Measurements from ENCODE around the gene FOCAD.

DNA sequence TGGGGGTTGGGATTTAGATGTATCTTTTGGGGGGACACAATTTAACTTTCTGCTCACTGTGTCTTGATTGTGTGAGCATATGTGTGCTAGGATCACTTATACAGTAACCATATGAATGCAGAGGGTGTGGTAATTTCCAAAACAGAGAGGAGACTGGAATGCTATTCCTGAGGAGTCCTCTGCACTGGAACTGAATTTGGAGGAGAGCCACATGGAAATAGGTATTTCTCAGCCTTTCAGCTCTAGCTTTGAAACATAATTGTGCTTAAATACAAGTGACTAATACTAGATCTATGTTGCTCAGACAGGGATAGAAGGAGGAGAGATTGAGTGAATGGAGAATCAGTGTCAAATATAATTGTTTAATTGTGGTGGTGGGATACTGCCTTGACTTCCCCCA is 45.5 kb downstream of the FOCAD start:
- TF ChIP-seq, protein P1, sequence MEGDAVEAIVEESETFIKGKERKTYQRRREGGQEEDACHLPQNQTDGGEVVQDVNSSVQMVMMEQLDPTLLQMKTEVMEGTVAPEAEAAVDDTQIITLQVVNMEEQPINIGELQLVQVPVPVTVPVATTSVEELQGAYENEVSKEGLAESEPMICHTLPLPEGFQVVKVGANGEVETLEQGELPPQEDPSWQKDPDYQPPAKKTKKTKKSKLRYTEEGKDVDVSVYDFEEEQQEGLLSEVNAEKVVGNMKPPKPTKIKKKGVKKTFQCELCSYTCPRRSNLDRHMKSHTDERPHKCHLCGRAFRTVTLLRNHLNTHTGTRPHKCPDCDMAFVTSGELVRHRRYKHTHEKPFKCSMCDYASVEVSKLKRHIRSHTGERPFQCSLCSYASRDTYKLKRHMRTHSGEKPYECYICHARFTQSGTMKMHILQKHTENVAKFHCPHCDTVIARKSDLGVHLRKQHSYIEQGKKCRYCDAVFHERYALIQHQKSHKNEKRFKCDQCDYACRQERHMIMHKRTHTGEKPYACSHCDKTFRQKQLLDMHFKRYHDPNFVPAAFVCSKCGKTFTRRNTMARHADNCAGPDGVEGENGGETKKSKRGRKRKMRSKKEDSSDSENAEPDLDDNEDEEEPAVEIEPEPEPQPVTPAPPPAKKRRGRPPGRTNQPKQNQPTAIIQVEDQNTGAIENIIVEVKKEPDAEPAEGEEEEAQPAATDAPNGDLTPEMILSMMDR (IDR thresholded peaks at IDR 0.05; ENCODE audit: low read length): no peak
- TF ChIP-seq EZH2 (IDR thresholded peaks at IDR 0.05; ENCODE audit: borderline replicate concordance, low read length): no peak
